Right ventricle myocardium inferior (tissue), 1 donor: ENCODE results near the gene ZNF460. TPM values are rescaled to one million over a fixed set of nuclear protein-coding genes. Genes with fewer than 3 reads are reported as not detected.
"Not testable (repeated sequence)": the region's sequence is repeated elsewhere in the genome, so short reads cannot be mapped to it uniquely, and the experiment has no call there.

Source experiments
- ATAC-seq: fragments of 200-7000 bp; cut with Tn5 transposase; one replicate; pipeline ENCODE4 v1.9.1; 2020; ENCODE audit warnings: mild to moderate bottlenecking, moderate library complexity
- DNase-seq: peaks from one replicate; pipeline ENCODE4 v3.0.0; 2021; ENCODE audit errors: missing footprints
- intact Hi-C: fragments of 100-400 bp; cut with DNase I; formaldehyde crosslinking; loops from one replicate; pipeline ENCODE4 v1.11.0; 2022
- long read RNA-seq: library from polyadenylated mRNA; unstranded; transcript quantifications from one replicate; pipeline ENCODE4 v2.0.0, GENCODE V29; 2021
- total RNA-seq: library from RNA; stranded (reverse); fragmentation: NEBNext Ultra II Directional; extraction: Animal tissue kit (Norgen Biotek cat#: 25700); gene quantifications from one replicate; pipeline ENCODE4 v1.2.1, GENCODE V29; 2021
- donor health status: DM: no; HTN: yes; CAD: no; lungs with severe emphysema.

The ZNF460 gene
- total RNA-seq, result 27.3 TPM
- long read RNA-seq, result 0 reads

DNA sequence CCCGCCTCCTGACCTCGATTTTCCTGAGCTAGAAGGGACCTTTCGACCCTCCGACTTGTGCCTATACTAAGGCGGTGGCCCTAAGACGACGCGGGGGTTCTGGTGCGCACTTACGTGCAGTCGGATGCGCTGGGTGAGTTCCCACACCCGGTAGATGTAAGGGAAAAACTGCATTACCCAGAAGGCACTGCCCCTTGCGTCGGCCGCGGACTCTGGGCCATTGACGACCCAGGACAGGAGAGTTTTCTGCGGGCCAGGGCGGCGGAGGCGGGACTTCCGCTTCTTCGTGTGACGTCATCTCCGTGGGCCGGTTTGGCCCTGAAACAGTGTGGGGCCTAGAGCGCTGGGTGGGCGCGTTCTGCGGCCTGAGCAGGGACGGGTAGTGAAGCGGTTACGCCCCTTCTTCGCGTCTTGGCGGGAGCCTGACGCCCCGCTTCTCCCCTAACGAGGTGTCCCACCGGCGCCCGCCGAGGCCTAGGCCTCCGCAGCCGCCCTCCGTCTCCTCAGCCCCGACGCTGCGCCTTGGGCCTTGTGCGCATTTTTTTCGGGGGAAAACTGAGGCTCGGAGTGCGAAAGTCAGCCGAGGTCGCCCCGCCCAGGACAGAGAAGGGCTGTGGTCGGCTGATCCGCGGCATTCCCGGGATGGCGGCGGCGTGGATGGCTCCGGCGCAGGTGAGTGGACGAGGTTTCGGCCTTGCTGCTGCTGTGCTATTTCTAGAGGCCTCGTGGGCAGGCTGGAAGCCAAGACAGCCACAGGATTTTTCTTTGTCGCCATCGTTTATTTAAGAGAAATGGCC is at the start of gene ZNF460:
Gene ZNF460, plus strand, starts transcription at position 321 of the 797 bp plus-strand sequence. Its CDS starts 322 bp downstream, at position 643.
- peak; percentile 98 for ATAC-seq
- peak; percentile 98 for DNase-seq
- intact Hi-C loops, result loop anchor here (1.0 to 5.0 kb wide), 4 partner anchors 40 to 88 kb away; partner anchors contain the start of genes ZNF264, ZNF543 and ZNF805

- ATAC-seq (no peak), DNase-seq (no peak)
- intact Hi-C loops, result no loop called here
Observed at GRCh38 chr19:57231686-57232085, 48.6 kb upstream of the ZNF460 start.

DNA sequence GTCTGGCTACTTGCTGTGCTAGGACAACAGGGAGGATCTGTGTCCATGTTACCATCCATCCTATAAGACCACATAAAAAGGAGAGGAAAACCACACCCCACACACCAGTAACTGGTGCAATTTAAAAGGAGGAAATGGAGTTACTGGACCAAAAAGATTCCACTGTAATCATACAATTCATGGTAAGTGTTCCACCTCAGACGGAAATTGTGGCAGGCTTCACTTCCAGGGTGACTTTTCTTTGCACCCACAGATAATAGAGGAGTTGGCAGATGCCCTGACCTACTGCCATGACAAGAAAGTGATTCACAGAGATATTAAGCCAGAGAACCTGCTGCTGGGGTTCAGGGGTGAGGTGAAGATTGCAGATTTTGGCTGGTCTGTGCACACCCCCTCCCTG is 47.1 kb upstream of the ZNF460 start:
- ATAC-seq, result no peak
- no peak for DNase-seq
- intact Hi-C loops, result no loop called here

GRCh38 chr19:57239982-57240310 is 40.3 kb upstream of the ZNF460 start:
- ATAC-seq, result peak; percentile 18
- intact Hi-C loops, result loop anchor here (1.0 to 2.0 kb wide), 2 partner anchors 40 to 49 kb away; partner anchors contain the start of genes ZNF264 and ZNF460
- peak; percentile 71 for DNase-seq

GRCh38 chr19:57240311-57241090 is 39.8 kb upstream of the ZNF460 start, which contains the start of gene ZNF805:
ZNF805 (plus strand) TSS chr19:57240632; CDS start chr19:57240892, 260 bp downstream.
- ATAC-seq (peak; percentile 100), DNase-seq (peak; percentile 97)
- intact Hi-C loops, result loop anchor here (1.0 to 2.0 kb wide), 2 partner anchors 40 to 50 kb away; partner anchors contain the start of genes ZNF264 and ZNF460

DNA sequence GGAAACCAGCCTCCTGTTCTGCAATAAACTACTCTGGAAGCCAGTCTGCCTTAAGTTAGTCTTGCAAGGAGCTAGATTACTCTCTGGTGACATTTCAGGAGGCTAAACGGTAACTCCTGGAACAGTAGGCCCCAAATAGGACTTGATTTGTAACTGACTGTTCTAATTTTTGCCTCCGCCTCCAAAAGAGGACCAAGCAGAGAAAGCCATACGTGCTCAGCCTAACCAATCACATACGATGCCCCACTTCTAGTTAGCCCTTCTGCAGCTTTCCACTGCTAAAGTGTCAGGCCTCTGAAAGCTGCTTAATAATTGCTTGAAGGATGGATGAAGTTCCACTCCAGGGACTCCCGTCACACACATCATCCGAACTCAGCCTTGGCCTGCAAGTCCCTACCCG is 39.1 kb upstream of the ZNF460 start:
- intact Hi-C loops, result loop anchor here (2.0 kb wide), 1 partner anchor 50 kb away; the partner anchor contains the start of gene ZNF264
- ATAC-seq (no peak), DNase-seq (no peak)

- no peak for DNase-seq
- ATAC-seq, result no peak
- intact Hi-C loops, result no loop called here
Observed at GRCh38 chr19:57242821-57243220, 37.5 kb upstream of the ZNF460 start.

DNA sequence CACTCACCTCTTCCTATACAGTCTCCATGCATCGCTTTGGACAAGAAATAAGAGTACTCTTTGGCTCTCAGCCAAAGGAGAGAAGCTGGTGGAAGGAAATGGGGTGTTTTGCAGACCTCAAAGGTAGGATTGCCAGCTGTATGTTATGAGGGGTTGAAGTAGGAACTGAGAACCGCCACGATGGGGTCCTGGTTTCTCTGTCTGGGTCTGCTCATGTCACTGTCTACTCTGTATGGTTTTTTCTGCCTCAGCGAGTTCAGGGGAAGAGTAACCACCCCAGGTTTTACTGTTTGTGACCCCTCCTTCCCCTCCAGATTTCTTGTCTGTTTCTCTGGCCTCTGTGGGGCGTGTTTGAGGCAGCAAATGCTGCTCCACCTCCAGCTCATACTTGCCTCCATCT is 35.8 kb upstream of the ZNF460 start:
- intact Hi-C loops, result no loop called here
- no peak for ATAC-seq
- no peak for DNase-seq

DNA sequence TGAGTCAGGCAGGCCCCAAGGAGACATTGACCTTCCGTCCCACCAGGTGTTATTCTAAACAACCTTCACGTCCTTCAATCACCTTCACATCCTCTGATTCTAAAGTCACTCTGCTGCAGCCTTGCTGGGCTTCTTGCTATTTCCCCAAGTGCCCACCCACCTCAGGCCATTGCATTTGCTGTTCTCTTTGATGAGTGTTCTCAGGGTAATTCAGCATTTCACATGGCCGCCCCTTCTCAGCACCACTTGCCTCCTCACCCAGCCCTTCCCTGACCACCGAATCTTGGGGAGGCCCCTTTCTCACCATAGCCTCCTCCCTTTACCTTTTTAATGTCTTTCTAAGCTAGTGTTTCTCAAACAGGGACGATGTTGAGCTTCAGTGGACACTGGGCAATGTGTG is 35.2 kb upstream of the ZNF460 start:
- no peak for ATAC-seq
- DNase-seq, result no peak
- intact Hi-C loops, result no loop called here

- ATAC-seq (no peak), DNase-seq (no peak)
- intact Hi-C loops, result no loop called here
Observed at GRCh38 chr19:57245959-57246358, 34.3 kb upstream of the ZNF460 start.

DNA sequence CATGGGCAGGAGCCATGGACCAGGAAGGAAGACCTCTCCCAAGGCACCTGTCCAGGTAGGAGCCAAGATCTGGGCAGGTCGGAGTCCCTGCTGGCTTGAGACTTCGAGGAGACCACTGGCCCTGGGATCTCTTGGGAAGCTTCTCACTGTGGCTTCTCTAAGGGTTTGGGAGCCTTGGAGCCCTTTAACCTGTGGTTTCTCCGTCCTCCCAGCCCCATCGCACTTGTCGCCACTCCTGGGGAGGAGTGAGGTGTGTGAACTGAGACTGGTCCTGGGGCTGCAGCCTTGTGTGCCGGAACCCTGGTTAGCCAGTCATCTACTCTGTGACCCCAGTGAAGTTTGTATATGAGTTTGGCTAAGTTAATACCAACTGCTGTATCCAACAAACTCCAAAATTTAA is 31.6 kb upstream of the ZNF460 start:
- intact Hi-C loops, result no loop called here
- no peak for ATAC-seq
- no peak for DNase-seq

DNA sequence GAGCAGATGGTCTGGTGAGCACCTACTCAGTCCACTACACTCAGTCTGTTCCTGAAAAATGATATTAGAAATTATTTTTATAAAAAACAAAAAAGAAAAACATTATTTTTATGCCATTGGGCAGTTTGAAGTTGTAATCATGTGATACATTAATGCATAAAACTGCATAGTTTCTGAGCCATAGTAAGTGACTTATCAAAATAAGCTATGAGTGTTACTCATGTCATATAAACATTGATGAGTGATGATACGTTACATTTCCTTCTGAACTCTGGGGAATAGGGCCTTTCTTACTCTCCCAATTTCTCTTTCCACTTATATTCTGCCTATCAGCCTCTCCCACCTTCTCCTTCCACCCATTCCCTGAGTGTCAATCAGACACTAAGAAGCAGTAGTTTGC is 31.0 kb upstream of the ZNF460 start:
- DNase-seq (no peak), ATAC-seq (no peak)
- intact Hi-C loops, result no loop called here

GRCh38 chr19:57253767-57254166 is 26.5 kb upstream of the ZNF460 start:
- ATAC-seq, DNase-seq, intact Hi-C loops: not testable (repeated sequence)

- no peak for DNase-seq
- no peak for ATAC-seq
- intact Hi-C loops, result no loop called here
Observed at GRCh38 chr19:57262044-57262443, 18.2 kb upstream of the ZNF460 start.

DNA sequence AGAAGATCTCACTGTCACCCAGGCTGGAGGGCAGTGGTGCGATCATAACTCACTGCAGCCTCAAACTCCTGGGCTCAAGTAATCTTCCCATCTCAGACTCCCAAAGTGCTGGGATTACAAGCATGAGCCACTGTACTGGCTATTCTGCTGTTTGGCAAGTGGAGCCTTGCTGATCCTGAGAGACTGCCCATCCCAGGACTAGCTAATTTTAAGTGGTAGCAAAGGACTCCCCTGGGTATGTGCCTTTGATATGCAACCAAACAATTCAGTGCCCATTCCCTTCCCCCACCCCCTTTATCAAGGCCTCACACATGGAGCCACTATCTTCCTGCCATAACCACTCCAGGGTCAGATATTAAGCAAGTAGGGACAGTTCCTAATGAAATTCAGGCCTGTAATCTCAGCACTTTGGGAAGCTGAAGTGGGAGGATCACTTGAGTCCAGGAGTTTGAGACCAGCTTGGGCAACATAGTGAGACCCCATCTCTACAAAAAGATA is 17.0 kb upstream of the ZNF460 start:
- intact Hi-C loops, result no loop called here
- DNase-seq (no peak), ATAC-seq (no peak)

DNA sequence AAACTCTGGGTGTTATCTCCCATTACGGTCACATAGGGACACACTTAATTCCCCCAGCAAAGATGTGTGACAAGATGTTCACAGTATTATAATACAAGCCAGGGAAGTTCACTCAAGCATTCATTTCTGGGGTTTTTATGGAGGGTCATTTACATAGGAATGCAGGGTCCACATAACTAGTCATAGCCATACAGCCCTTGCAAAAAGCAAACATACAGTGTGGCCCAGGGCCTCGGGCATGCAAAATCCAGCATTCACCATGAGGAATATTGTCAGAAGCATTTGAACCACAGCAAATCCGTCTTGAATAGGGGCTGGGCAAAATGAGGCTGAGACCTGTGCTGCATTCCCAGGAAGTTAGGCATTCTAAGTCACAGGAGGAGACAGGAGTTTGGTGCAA is 13.0 kb upstream of the ZNF460 start:
- intact Hi-C loops, result no loop called here
- ATAC-seq (no peak), DNase-seq (no peak)

DNA sequence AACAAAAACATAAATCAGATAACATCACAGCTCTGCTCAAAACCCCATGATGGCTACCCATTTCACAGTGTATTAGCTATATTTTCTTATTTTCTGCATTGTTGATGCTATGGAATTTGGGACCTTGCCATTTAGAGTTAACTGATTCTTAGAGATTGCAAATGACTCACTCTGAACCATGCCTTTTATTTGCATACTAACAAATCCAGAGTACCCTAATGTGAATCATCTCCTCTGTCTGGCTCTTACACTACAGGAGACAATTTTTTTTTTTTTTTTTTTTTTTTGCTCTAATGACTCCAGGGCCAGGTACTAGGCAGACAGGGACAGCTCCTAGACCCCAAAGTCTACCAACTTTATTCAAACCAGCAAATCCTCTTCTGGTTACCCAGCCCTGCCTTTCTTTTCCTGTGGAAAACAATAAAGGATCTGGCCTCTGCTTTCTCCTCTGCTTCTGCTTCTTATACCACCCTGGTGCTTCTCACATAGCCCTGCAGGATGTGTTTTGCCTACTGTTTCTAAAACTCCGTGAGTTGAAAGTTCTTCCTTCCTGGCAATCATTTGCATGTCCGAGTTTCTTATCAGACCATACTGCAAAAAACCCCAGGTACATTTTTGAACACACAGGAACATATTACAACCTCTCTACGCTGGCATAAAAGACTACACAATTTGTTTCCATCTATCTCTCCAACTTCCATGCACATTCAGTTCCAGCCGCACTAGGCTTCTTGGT is 10.6 kb upstream of the ZNF460 start:
- no peak for ATAC-seq
- intact Hi-C loops, result no loop called here
- DNase-seq, result no peak

- DNase-seq (no peak), ATAC-seq (no peak)
- intact Hi-C loops, result no loop called here
Observed at GRCh38 chr19:57271280-57271679, 9.0 kb upstream of the ZNF460 start.

DNA sequence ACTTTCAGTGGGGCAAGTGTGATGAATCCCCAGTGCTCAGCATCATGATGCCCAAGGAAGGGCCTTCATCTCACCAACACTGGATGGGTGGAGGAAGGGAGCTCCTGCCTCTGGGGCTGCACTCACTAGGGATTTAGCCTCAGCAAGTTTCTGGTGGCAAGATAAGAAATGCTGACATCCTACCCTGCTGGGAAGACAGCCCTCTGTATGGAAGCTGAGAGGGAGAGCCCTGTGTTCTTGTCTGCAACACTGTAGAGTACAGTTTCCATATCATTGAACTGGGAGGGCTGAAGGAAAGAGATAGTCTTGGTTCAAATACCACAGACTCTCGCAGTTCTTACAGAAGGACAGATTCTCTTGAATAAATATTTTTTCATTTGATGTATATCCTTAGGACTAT is 7.3 kb upstream of the ZNF460 start:
- intact Hi-C loops, result no loop called here
- ATAC-seq, result no peak
- DNase-seq, result no peak
